Gastrocnemius medialis (tissue), 4 donors: ENCODE data around the gene SPTAN1. TPM values are rescaled to one million over a fixed set of nuclear protein-coding genes. Genes with fewer than 3 reads are reported as not detected.
A peak's percentile ranks its signal among the peaks of the same experiment; 100 is the strongest.

Experiments
- ATAC-seq, 2 donors: fragments of 150-250 bp; one replicate each; pipeline ENCODE4 v1.9.1; 2016
- DNase-seq, 2 donors: peaks; one replicate each; pipeline ENCODE4 v3.0.0-alpha.2; 2019
- H3K27ac ChIP-seq, 4 donors: fragments of 200-600 bp; sonication (generic); 1 replicate in 1 of 4; 2 replicates in 3 of 4; pipeline ENCODE4 v1.5.1; 2016 to 2018; ENCODE audit warnings: mild to moderate bottlenecking in 2 of 4, moderate library complexity in 1 of 4
- H3K27me3 ChIP-seq, 3 donors: fragments of 200-600 bp; sonication (generic) in 2 of 3; 1 replicate in 1 of 3; 2 replicates in 2 of 3; pipeline versions ENCODE4 v1.5.1 to v1.6.0; 2016 to 2019; ENCODE audit warnings: mild to moderate bottlenecking in 1 of 3, moderate library complexity in 1 of 3
- H3K36me3 ChIP-seq, 2 donors: fragments of 200-600 bp; sonication (generic) in 1 of 2; one replicate each; pipeline ENCODE4 v1.5.1; 2017 to 2018
- H3K4me1 ChIP-seq, 2 donors: fragments of 200-600 bp; sonication (generic) in 1 of 2; one replicate each; pipeline ENCODE4 v1.5.1; 2016 to 2017; ENCODE audit warnings: mild to moderate bottlenecking in 2 of 2
- H3K4me3 ChIP-seq, 4 donors: fragments of 200-600 bp; sonication (generic) in 3 of 4; 1 replicate in 1 of 4; 2 replicates in 3 of 4; pipeline ENCODE4 v1.5.1; 2016 to 2019; ENCODE audit warnings: mild to moderate bottlenecking in 2 of 4
- H3K9me3 ChIP-seq, 3 donors: fragments of 200-600 bp; sonication (generic) in 2 of 3; 1 replicate in 1 of 3; 2 replicates in 2 of 3; pipeline ENCODE4 v1.5.1; 2016 to 2019
- POLR2A ChIP-seq, 2 donors: fragments of 450-650 bp; IDR thresholded peaks; one replicate each; pipeline ENCODE4 v1.6.1; 2017; ENCODE audit warnings: antibody characterized with exemption in 2 of 2, mild to moderate bottlenecking in 2 of 2, moderate library complexity in 2 of 2
- in situ Hi-C, 4 donors: fragments of 200-750 bp; cut with MboI; loops; one replicate each; pipeline versions ENCODE4 v1.15.0 to v1.8.0; 2017; ENCODE audit warnings: low sequenced_read_pairs in 4 of 4
- intact Hi-C: fragments of 100-400 bp; cut with DNase I; formaldehyde crosslinking; loops from one replicate; pipeline ENCODE4 v1.15.1; 2023; ENCODE audit warnings: low total_unique reads
- total RNA-seq, 4 donors: library from RNA; depleted of rRNA; stranded (reverse); fragments of >200 nt; gene quantifications; one replicate each; pipeline versions ENCODE4 v1.1.0 to v1.2.3, GENCODE V29; 2016
- TF ChIP-seq, protein P1 (sequence below), 5 experiments: fragments of 450-650 bp in 3 of 5; fragments of 200-600 bp in 2 of 5; sonication (generic) in 2 of 5; IDR thresholded peaks in 4 of 5; conservative IDR thresholded peaks in 1 of 5; 1 replicate in 4 of 5; 2 replicates in 1 of 5; pipeline ENCODE4 v1.5.1; 2016 to 2019; ENCODE audit warnings: antibody characterized with exemption in 5 of 5, mild to moderate bottlenecking in 3 of 5, moderate library complexity in 3 of 5

The SPTAN1 gene
- total RNA-seq, 4 donors from 2014 or later: 30.2 to 41.5 (median 33.0) TPM

DNA sequence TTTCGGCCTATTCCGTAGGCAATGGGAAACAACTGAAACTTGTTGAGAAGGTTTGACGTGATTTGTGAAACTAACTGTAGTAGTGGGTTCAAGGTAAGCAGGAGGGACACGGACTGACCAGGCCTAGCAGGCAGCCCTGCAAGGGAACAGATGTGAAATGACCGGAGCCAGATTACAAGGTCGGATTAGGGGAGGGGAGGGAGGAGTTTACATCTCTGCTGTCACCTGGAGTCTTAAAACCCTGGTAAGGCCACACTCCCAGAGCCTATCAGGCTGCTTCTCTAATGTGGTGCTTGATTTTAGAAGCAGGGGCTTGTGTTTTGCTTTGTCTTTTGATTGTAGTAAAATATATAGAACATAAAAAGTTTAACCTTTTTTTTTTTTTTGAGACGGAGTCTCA is 3.5 kb upstream of the SPTAN1 start:
- in situ Hi-C loops (no loop called here), intact Hi-C loops (no loop called here)
- DNase-seq: no peak
- ATAC-seq: no peak
- Histone ChIP-seq H3K4me3 (no peak overlapping the region), H3K4me1 (peaks cover 22 to 31% of the 10 kb centered on the region in 2 donors), H3K27ac (no peak overlapping the region), H3K36me3 (no peaks in the 10 kb centered on the region), H3K27me3 (no peaks in the 10 kb centered on the region), H3K9me3 (no peaks in the 10 kb centered on the region)
- TF ChIP-seq, protein P1, sequence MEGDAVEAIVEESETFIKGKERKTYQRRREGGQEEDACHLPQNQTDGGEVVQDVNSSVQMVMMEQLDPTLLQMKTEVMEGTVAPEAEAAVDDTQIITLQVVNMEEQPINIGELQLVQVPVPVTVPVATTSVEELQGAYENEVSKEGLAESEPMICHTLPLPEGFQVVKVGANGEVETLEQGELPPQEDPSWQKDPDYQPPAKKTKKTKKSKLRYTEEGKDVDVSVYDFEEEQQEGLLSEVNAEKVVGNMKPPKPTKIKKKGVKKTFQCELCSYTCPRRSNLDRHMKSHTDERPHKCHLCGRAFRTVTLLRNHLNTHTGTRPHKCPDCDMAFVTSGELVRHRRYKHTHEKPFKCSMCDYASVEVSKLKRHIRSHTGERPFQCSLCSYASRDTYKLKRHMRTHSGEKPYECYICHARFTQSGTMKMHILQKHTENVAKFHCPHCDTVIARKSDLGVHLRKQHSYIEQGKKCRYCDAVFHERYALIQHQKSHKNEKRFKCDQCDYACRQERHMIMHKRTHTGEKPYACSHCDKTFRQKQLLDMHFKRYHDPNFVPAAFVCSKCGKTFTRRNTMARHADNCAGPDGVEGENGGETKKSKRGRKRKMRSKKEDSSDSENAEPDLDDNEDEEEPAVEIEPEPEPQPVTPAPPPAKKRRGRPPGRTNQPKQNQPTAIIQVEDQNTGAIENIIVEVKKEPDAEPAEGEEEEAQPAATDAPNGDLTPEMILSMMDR (IDR thresholded peaks at IDR 0.05 in 4 of 5, conservative IDR thresholded peaks at IDR 0.05 in 1 of 5): no peak
- no peak for TF ChIP-seq POLR2A (IDR thresholded peaks at IDR 0.05)

DNA sequence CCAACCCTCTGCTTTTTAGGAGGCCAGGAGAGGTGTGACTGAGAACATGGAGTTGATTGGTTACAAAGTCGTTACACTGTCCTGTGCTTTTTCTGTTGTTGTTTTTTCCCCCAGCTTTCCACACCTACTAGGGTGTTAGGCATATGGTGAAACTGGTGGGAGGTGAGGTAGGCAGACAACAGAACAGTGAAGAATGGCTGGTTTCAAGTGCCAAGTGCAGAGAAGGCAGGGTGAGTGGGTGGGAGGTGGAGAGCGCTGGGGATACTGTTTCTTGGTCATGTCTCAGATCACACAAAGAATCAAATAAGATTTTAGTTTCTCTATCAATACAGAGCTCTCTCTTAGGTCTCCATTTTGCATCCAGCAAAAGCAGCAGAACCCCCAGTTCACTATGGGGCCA is 2.2 kb upstream of the SPTAN1 start:
- no peak overlapping the region for H3K4me3 ChIP-seq
- no peak for TF ChIP-seq POLR2A (IDR thresholded peaks at IDR 0.05)
- TF ChIP-seq, protein P1 (IDR thresholded peaks at IDR 0.05 in 4 of 5, conservative IDR thresholded peaks at IDR 0.05 in 1 of 5): no peak
- peaks cover 35 to 44% of the 10 kb centered on the region in 2 donors for H3K4me1 ChIP-seq
- intact Hi-C loops: loop anchor here (5.0 kb wide), 1 partner anchor 48 kb away; the partner anchor contains the start of gene GLE1
- in situ Hi-C loops: no loop called here
- no peak for DNase-seq
- ATAC-seq: no peak
- H3K36me3 ChIP-seq: no peaks in the 10 kb centered on the region
- no peaks in the 10 kb centered on the region for H3K27me3 ChIP-seq
- H3K27ac ChIP-seq: peak overlapping the region; percentile 77 to 97 (median 92)
- H3K9me3 ChIP-seq: no peaks in the 10 kb centered on the region

- no peak for DNase-seq
- in situ Hi-C loops: no loop called here
- Histone ChIP-seq H3K27ac (peak overlapping the region; percentile 77 to 97 (median 92)), H3K4me1 (peaks cover 37 to 49% of the 10 kb centered on the region in 2 donors), H3K4me3 (peak overlapping the region; percentile 74 to 100 (median 91)), H3K9me3 (no peaks in the 10 kb centered on the region), H3K27me3 (no peaks in the 10 kb centered on the region), H3K36me3 (no peaks in the 10 kb centered on the region)
- intact Hi-C loops: loop anchor here (5.0 kb wide), 1 partner anchor 49 kb away; the partner anchor contains the start of gene GLE1
- TF ChIP-seq, protein P1 (IDR thresholded peaks at IDR 0.05 in 4 of 5, conservative IDR thresholded peaks at IDR 0.05 in 1 of 5): no peak
- no peak for TF ChIP-seq POLR2A (IDR thresholded peaks at IDR 0.05)
- no peak for ATAC-seq
Observed at GRCh38 chr9:128550770-128551656, 1.4 kb upstream of the SPTAN1 start.

DNA sequence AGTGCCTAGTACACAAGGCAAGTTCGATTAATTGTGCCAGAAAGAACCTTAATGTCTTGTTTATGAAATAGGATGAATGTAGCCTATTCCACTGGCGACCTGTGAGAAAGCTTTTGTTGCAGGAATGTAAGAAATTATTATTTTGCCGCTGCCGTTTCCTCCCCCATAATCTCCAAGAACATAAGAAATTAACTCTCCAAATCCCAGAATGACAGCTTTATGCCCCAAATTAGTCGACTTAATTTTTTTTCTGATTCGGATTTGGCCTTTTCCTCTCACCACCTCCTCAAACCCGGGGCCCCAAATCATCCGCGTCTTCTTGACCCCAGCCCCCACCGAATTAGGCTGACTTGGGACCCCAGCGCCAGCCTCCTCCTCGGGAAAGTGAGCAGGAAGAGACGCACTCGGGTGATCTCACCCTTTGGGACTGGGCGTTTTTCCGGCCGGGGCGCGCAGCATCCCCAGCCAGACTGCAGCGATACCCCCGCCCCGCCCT is 682 bp upstream of the SPTAN1 start:
- TF ChIP-seq, protein P1 (IDR thresholded peaks at IDR 0.05 in 4 of 5, conservative IDR thresholded peaks at IDR 0.05 in 1 of 5): no peak
- no peak for TF ChIP-seq POLR2A (IDR thresholded peaks at IDR 0.05)
- Histone ChIP-seq H3K4me1 (peaks cover 42 to 49% of the 10 kb centered on the region in 2 donors), H3K9me3 (no peaks in the 10 kb centered on the region), H3K36me3 (no peaks in the 10 kb centered on the region), H3K27me3 (no peaks in the 10 kb centered on the region), H3K27ac (peak overlapping the region; percentile 77 to 97 (median 92)), H3K4me3 (peak overlapping the region; percentile 74 to 100 (median 91))
- in situ Hi-C loops (no loop called here), intact Hi-C loops (loop anchor here (1.0 to 5.0 kb wide), 3 partner anchors 49 to 138 kb away; partner anchors contain the start of genes GLE1 and SET)
- DNase-seq: no peak
- no peak for ATAC-seq
